ENCODE data around the gene TWNK.

GRCh38 chr10:101008823-101009423 is 21.6 kb downstream of the TWNK start:
- TF ChIP-seq, protein P1, sequence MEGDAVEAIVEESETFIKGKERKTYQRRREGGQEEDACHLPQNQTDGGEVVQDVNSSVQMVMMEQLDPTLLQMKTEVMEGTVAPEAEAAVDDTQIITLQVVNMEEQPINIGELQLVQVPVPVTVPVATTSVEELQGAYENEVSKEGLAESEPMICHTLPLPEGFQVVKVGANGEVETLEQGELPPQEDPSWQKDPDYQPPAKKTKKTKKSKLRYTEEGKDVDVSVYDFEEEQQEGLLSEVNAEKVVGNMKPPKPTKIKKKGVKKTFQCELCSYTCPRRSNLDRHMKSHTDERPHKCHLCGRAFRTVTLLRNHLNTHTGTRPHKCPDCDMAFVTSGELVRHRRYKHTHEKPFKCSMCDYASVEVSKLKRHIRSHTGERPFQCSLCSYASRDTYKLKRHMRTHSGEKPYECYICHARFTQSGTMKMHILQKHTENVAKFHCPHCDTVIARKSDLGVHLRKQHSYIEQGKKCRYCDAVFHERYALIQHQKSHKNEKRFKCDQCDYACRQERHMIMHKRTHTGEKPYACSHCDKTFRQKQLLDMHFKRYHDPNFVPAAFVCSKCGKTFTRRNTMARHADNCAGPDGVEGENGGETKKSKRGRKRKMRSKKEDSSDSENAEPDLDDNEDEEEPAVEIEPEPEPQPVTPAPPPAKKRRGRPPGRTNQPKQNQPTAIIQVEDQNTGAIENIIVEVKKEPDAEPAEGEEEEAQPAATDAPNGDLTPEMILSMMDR (IDR thresholded peaks at IDR 0.05; ENCODE audit: borderline replicate concordance, extremely low read depth, low read length, poor library complexity, severe bottlenecking): no peak
- TF ChIP-seq EZH2 (IDR thresholded peaks at IDR 0.05; ENCODE audit: borderline replicate concordance, low read depth, low read length, severe bottlenecking): no peak

Measured in DND-41 (cell line).